Forelimb muscle (tissue), 1 donor: ENCODE results near the gene HOXD12. TPM values are rescaled to one million over a fixed set of nuclear protein-coding genes. Genes with fewer than 3 reads are reported as not detected.

Experiments used
- DNase-seq: peaks from one replicate; pipeline ENCODE4 v3.0.0-alpha.2; 2013; ENCODE audit warnings: low read depth
- polyA plus RNA-seq: library from polyadenylated mRNA; unstranded; fragments of 120-200 nt; gene quantifications from one replicate; pipeline ENCODE4 v1.2.1, GENCODE V29; 2013; ENCODE audit not compliant: insufficient read length

HOXD12 gene
- polyA plus RNA-seq, 1 donor, result not detected

DNA sequence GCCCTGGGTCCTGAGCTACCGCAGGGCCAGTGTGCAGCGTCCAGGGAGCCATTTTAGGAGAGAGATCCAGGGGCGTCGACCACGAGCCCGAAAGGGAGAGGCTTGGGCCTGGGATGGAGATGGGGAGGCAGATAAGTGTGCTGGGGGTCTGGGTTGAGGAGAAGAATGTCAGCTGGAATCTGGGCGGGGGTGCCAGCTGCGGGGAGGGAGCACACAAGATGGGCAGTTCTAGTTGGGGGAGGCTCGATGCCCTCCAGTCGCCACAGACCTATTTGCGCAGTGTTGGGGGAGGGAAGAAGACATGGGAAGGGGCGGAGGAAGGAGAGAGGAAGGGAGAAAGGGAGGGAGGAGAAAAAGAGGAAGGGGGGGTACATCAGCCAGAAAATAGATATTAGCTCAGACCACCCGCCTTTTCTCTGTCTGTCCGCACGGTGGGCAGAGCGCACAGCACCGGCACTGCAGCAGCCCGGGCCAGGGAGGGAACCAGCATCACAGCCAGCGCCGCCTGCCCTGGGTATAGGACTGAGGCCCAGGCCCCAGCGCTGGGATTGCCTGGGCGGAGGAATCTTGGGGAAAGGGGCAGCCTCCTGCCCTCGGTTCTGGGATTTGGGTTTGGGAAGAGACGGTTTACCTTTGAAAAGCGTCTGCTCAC is 5.6 kb downstream of the HOXD12 start:
- no peak for DNase-seq

DNA sequence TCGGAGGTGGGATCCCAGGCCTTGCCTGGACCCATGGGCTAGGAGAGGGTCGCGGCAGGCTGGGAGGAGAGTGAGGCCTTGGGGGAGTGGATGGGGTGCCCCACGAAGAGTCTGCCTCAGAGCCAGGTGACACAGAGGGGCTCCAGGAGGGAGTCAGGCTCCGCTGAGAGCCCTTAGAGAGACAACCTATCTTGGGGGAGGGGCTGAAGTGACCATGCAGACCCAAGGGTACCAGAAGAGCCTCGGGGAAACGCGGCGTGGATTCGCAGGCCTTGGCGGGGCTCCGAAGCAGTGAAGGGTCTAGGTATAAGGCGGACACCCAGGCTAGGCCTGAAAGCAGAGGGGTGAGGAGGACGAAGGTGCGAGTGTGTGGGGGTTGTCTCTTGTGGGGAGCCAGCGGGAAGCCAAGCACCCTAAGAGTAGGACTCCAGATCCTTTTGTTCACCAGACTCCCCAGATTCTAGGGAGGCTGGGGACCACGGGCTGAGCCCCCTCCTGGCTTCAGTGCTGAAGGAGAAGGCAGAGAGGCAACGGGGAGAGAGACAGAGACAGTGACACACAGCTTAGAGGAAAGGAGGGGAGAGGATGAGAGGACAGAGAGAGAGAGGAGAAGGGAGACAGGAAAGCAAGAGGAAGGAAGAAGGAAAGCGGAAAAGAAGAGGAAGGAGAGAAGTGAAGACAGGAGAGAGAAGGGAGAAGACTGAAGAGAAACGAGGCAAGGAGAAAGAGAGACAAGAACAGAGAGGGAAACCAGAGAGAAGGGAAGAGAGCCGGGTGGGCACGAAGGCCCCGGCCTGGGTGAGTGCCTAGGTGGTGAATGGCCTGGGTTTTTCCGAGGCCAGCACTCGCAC is 6.4 kb downstream of the HOXD12 start:
- DNase-seq, result no peak

DNA sequence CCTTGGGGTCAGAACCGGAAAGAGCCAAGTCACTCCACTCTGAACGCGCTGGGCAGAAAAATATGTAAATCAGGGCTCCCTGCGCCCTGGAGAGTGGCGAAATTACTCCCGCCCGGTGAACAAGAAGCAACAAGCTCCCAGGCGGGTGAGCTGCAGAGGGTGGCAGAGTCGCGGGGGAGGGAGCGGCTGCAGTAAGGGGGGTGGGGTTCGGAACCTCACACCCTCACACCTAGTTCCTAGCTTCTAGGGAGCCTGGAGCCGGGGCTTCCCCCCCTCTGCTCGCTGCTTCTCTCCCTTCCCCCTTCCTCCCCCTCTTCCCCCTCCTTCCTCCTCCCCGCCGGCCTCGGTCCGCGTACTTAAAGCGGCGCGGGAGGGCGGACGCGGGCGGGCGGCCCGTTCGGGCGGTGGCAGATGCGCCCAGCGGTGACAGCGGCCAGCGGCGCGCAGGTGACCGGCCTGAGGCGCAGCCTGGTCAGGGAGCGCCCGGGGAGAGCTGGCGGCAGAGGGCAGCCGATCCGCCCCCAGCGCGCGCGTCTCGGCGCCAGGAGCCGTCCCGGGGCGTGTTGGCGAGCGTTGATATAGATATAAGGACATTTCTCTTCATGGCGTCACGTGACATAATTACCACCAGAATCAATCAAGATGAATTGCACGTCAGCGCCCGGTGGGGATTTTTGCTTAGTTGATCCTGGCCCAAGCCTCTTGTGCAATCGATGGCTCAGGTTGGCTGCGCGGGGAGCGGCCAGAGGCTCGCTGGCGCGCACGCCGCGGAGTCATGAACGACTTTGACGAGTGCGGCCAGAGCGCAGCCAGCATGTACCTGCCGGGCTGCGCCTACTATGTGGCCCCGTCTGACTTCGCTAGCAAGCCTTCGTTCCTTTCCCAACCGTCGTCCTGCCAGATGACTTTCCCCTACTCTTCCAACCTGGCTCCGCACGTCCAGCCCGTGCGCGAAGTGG is 7.3 kb downstream of the HOXD12 start, which contains the start of gene HOXD11:
Gene HOXD11, plus strand, starts transcription at position 700 of the 959 bp plus-strand sequence. Its CDS starts 76 bp downstream, at position 776.
- no peak for DNase-seq

DNA sequence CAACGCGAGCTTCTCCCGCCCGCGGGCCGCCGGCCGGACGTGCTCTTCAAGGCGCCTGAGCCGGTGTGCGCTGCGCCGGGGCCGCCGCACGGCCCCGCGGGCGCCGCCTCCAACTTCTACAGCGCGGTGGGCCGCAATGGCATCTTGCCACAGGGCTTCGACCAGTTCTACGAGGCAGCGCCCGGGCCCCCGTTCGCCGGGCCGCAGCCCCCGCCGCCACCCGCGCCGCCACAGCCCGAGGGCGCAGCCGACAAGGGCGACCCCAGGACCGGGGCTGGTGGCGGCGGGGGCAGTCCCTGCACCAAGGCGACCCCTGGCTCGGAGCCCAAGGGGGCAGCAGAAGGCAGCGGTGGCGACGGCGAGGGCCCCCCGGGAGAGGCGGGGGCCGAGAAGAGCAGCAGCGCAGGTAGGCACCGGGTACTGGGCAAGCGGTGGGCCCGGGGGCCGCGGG is 8.2 kb downstream of the HOXD12 start:
- DNase-seq, result no peak

DNA sequence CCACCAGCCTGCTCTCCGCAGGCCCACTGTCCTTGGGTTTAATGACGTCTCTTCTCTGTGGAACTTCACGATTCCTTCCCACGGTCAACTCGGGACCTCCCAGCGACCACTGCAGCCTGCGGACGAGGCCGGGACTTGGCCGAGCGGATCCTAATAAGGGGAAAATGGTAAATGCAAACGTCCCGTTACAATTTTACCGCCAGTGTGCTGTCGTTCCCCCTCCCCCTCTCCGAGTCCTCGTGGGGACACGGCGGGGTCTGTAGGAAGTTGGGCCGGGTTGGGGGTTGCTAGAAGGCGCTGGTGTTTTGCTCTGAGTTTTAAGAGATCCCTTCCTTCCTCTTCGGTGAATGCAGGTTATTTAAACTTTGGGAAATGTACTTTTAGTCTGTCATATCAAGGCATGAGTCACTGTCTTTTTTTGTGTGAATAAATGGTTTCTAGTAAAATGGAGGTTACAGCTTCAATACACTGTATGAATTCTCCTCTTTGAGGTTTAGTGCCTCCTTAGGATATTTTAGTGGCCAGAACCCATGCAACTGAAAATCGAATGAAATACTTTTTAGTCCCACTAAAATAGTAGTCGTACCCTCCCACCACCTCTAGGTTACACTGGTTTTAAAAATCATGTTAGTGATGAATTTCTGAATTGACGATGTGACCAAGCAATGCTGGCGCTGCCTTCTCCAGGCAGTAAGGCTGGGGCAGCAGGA is 9.8 kb downstream of the HOXD12 start:
- DNase-seq, result no peak

DNA sequence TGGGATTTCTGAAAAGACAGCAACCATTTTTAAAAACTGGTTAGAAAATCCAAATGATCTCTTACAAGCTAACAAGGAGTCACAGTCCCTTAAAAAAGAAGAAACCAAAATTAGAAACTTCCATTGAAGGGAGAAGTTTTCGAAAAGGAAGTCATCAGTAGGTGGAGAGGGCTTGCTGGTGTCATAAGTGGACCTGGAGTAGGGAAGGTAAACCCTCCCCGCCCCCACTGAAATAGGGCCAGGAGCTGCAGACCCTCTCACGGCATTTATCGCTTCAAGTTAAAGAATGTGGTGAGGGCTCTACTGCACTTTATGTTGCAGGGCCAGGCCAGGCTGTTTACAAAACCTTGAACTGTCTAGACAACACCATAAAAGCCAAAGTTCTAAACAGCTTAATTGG is 10.4 kb downstream of the HOXD12 start:
- DNase-seq, result no peak

DNA sequence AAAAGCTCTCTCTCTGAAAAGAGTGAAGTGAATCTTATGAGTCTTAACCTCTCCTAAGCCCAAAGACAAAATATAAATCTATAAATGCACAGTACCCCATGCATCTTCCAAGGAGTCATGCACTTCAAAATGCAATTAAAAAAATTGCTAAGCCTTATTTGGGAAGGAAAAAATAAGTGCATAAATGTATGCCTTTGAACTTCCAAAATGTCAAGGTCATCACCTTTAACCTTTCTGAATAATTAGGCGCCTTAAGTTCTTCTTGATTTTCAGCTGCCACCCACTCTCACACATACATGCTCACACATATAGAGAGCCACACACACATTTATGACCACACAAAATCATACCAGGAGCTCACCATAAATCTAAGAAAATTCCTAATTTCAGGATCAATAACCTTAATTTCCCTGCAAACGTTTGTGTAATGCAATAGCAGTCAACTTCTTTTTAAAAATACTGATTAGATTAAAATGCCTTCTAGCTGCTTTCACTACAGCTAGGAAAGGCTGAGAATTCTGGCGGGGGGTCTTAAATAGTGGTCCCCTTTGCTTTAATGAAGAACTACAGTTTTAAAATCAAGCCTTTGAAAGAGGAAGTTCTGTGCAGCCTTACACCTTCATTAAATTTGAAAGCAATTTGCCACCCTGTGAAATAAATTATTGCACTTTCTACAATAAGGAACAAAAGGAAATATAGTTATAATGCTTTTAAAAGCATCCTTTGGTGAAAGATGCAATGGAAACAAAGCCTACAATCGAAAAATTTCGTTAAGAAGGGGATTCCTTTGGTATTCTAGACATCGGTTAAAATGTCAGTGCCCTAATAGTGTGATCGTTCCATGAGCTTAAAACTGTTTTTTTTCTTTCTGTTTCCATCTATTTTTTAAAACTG is 11.1 kb downstream of the HOXD12 start:
- DNase-seq, result no peak

DNA sequence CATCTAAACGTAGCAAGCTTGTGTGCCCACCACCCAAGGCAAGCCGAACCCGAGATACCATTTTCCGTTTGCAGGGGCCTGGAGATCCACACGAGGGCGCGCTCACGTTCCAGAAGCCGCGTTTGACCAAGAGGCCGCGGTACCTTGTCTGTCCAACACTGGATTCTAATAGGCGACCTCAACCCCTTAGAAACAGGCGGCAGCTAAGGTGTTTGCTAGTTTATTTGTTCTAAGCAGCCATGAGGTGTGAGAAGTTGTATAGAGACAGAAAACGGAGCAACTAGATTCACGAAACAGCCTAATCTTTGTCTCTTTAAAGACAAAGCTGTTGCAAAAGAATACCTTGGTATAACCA is 11.7 kb downstream of the HOXD12 start:
- no peak for DNase-seq

DNA sequence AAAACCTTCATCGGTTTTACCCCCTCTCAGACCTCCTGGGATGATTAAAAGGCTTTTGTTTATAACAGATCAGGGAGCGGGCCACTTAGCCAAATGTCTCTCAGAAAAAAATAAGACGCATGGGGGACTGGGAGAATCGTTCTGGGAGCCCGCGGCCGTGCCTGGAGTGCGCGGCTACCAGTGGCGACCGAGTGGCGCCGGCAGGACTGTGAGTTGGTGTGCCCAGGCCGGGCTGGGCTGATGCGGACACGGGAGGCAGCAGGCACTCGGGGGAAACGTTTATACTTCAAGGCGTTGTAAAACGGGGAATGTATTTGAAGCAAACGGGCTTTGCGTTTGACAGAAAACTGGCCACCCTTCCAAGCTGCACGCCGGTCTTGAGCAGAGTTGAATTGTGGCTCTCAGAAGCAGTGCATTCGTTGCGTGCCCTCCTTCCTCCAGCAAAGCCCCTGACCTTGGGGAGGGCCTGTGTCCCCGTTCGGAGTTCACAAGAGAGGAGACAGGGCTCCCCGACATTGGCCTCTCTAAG is 12.3 kb downstream of the HOXD12 start:
- DNase-seq, result no peak

DNA sequence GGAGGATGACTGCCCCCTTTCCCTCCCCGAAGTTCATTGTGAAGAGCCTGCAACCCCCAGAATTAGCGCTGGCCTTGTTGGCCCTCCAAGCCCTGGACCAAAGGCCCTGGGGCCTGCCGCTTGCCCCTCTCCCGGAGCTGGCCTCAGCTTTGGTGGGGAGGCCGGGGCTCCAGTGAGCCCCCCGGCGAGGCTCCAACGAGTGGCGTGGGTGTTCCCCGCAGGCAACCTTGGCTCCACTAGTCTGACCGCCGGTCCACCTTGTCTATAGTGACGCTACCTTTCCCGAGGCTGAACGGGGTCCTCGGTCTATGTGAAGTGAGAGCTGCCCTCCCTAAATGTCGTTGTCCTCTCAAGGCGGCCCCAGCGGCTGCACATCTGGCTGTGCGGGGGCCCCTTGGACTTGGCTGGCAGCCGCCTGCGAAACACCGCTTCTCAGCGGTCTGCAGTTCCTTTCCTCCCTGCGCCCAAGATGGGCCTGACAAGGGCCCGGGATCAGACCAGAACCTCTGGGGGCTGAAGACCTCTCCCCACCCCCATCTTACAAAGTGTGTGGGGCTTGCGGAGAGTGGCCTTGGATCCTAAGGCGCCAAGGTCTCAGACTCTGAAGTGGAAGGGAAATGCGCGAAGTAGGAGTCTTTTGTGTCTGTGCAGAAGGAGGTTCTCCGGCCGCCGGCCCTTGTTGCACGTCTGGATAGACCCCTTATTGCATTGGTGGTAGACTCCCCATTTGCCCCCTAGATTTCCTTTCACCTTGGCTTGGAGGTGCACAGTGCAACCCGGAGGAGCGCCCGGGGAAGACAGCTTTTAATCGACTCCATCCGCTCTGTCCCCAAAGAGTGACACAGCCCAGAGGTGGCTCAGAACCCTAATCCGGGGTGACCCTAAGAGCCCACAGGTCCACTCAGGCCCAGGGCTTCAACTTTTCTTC is 13.0 kb downstream of the HOXD12 start:
- no peak for DNase-seq

DNA sequence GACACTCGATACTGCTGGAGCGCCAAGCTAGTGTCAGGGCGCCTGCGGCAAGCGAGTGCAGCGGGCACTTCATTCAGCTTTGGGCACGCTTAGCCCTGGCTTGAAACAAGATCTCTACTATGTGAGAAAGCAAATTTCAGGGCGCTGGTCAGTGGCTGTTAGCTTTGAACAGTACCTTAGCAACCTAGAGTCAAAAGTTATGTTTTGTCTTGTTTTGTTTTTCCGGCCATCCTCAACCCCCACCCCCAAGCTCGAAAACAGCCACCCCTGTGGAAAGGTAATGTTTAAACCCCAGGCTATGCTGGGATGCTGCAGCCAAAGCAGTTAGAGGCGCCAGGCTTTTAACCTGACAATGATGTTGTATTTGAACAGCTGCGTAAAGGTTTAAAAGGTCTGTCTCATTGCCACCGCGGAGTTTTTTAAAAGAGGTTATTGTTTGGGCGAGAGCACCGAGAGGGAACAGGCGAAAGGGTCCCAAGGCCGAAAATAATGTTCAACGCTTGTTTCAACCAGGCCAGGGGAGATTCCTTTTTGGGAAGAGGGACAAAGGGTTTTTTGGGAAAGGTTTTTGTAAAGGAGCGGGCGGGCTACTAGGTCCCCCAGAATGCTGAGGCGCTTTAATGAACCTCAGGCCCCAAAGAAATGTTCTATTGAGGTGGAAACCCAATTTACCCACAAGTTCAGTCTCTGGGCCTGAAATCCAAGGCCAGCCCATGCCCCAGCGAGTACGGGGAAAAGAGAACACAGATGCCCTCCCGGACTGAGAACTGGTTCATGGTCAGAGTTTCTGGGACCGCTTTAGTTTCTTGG is 14.7 kb downstream of the HOXD12 start:
- DNase-seq, result no peak

DNA sequence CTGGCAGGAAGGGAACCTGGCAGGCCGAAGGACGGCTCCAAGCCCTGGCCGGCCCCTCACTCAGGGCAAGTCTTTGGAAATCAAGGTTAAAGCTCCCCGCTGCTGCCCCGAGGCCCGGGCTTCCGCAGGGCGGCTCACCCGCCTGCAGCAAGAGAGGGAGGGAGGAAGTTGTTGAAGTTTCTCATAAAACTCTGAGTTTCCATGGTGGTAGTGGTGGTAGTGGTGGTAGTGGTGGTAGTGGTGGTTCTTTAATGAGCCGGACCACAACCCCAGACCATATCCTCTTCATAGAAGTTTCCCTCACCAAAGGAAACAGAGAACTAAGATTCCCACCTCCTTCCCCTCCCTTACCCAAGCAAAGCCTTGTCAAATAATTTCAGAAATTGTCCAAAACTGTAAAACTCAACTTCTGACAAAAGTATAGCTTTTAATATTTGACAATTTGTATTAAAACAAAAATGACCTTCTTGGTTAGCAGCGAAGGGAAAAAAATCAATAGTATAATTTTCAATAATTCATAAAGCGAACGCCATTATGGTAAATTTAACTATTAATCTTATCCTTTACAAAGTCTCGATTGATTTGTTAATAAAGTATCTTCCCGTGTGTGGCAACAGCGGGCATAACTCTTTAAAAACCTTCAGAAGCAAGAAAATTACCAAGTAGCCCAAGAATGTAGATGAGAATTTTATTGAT is 15.5 kb downstream of the HOXD12 start:
- DNase-seq, result no peak

DNA sequence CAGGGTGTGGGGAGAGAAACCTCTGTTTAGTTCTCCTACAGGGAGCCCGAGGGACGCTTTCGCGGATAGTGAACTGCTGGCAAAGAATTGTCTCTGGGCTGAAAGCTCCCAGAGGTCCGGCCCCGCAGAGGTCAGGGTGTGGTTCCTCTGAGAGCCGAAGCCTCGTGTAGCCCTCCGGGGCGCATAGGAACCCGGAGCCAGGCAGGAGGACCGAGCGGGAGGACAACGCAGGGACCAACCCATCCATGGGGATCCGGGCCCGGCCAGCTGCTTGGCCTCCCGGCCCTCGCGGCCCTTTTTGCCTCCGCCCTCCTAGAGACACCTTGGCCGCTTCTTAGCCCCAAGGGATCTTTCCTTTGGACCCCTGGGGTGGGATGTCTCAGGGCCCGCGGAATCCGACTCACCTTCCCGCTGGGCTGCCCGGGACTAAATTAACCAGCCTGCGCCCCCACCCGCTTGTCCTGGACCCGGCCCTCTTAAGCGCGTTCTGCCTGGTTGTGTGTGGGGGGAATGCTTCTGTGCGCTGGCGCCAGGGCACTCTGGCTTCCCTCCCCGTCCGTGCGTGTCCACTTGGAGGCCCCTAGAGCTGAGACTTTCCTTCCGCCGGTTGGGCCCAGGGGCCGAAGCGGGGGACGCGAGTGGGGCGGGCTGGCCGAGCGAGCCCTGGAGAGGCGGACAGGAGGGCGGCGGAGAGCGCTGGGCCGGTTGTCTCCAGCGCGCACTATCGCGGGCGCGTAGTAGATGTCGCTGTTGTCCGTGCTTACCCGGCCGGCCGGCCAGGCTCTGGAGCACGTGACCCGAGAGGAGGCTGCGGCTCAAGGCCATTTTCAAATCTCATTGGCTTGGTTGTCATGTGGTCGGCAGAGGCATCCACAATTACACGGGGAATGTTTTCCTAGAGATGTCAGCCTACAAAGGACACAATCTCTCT is 16.6 kb downstream of the HOXD12 start, which contains the start of gene HOXD10:
Gene HOXD10, plus strand, starts transcription at position 896 of the 931 bp plus-strand sequence. CDS start 56 bp downstream, outside the sequence.
- DNase-seq, result no peak

DNA sequence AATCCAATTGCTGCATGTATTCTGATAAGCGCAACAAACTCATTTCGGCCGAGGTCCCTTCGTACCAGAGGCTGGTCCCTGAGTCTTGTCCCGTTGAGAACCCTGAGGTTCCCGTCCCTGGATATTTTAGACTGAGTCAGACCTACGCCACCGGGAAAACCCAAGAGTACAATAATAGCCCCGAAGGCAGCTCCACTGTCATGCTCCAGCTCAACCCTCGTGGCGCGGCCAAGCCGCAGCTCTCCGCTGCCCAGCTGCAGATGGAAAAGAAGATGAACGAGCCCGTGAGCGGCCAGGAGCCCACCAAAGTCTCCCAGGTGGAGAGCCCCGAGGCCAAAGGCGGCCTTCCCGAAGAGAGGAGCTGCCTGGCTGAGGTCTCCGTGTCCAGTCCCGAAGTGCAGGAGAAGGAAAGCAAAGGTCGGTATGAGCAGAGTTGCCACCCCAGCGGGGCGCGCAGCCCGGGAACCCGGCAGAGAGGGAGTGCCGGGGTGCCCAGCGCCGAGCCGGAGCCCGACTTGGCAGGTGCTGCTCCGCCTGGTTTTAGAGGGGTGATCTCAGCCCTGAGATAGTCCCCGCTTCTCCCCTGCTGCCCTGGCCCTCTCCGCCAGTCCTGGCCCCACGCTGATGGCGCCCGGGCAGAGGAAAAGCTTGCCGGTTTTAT is 17.7 kb downstream of the HOXD12 start:
- DNase-seq, result no peak

DNA sequence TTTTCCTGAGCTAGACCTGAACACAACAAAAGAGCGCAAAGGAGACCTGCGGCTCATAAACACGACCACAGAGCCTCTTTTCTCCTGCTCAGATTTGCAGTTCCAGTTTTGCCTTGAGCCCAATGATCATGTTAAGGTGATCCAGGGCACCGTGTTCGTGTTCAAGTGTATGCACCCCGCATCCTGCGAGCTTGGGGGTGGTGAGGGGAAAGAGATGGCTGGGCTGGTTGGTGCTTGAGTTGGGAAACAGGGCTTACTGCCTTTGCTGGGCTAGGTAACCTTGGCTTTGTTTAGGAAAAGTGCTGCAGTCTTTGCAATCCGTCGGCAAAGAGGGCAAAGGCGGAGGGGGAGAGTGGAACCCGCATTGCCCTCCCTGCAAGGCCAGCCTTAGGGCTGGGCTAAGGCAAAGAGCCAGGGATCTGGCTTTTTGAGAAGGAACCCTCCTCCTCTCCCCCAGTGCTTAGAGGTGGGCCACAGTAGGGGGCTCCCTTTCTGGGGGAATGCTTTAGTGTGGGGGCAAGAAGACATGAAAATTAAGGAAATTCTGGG is 18.3 kb downstream of the HOXD12 start:
- no peak for DNase-seq
